Activated CD4-positive, alpha-beta T cell treated with anti-CD3 and anti-CD28 coated beads for 4 hours (primary cell): ENCODE results near the gene C5orf46.
"Not testable (repeated sequence)": the region's sequence is repeated elsewhere in the genome, so short reads cannot be mapped to it uniquely, and the experiment has no call there.

Experiments used
- DNase-seq, 2 donors: peaks; one replicate each; pipeline ENCODE4 v3.0.0-alpha.2; 2020

The C5orf46 gene

DNA sequence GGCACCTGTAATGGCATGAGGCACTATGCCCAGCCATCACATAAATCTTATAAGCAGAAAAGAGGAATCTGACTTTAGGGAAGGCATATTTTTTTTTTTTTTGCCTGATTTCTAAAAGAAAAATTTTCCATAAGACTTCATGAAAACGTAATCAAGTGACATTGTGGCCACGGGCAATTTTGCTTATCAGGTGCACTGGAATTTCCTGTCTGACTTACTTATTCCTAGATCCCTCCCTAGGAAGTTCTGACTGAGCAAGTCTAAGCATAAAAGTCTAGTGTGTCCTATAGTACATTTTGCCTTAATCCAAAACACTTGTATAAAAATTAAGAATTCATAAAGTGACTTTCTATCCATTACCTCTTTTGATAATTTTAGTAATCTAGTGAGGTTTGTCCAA lies 12.5 kb downstream of the C5orf46 start:
- DNase-seq: no peak

GRCh38 chr5:147892696-147893296 lies 13.5 kb downstream of the C5orf46 start:
- DNase-seq: no peak

- no peak for DNase-seq
Observed at GRCh38 chr5:147887930-147888329, 18.4 kb downstream of the C5orf46 start.

- no peak for DNase-seq
Observed at GRCh38 chr5:147887026-147887627, 19.2 kb downstream of the C5orf46 start.

- no peak for DNase-seq
Observed at GRCh38 chr5:147882586-147883313, 23.6 kb downstream of the C5orf46 start.

GRCh38 chr5:147880487-147880886 lies 25.9 kb downstream of the C5orf46 start:
- no peak for DNase-seq

GRCh38 chr5:147879784-147880183 lies 26.6 kb downstream of the C5orf46 start:
- DNase-seq: no peak

DNA sequence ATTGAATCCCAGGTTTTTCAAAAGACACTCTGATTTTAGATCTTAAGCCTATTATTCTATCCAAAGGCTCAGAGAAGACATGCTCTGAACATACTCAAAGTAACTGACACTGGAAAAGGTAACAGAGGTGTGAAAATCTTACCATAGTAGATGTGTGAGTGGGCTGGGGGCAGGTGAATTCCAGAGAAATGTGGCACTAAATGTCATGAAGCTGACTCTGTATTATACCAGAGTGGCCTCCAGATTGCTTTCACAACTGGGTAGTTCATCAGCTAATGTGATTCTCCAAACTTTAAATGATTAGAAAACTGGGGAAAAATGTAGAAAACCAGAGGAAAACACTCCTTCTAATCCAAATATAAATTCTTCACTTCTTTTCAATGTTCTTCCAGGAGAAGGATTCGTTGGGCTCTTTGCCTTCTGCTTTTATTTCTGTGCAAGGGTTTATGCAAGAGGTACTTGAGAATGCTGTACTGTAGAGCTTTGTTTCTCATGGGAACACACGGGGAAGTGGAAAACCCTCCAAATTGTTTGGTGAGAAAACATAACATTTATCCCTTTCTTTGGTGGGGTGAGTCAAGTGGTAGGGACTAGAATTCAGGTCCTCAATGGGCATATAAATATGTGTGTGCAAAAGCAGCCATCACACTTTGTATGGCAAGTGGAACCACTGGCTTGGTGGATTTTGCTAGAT lies 28.1 kb downstream of the C5orf46 start, which contains the start of gene SCGB3A2:
Gene SCGB3A2, plus strand, starts transcription at position 646 of the 694 bp plus-strand sequence. CDS start 93 bp downstream, outside the sequence.
- no peak for DNase-seq

- DNase-seq: no peak
Observed at GRCh38 chr5:147876626-147877025, 29.7 kb downstream of the C5orf46 start.

DNA sequence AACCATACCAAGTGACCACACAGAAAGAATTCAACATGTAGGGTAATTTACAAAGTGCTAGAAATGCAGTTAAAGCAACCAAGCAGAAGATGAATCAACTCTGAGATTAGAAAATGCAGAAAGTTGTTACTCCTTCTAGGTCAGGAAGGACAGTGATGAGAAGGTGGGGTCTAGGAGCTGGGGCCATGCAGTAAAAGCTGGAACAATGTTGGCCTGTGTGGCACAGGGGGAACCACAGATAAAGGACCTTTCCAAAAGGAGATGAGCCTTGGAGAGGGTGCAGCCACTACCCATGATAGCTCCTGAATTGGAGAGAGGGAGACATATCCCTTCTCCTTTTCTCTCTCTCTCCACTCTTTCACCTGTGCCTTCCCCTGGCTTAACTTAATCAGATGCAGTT lies 30.2 kb downstream of the C5orf46 start:
- no peak for DNase-seq

- no peak for DNase-seq
Observed at GRCh38 chr5:147874910-147875367, 31.4 kb downstream of the C5orf46 start.

- not testable (repeated sequence) for DNase-seq
Observed at GRCh38 chr5:147874118-147874875, 32.0 kb downstream of the C5orf46 start.

DNA sequence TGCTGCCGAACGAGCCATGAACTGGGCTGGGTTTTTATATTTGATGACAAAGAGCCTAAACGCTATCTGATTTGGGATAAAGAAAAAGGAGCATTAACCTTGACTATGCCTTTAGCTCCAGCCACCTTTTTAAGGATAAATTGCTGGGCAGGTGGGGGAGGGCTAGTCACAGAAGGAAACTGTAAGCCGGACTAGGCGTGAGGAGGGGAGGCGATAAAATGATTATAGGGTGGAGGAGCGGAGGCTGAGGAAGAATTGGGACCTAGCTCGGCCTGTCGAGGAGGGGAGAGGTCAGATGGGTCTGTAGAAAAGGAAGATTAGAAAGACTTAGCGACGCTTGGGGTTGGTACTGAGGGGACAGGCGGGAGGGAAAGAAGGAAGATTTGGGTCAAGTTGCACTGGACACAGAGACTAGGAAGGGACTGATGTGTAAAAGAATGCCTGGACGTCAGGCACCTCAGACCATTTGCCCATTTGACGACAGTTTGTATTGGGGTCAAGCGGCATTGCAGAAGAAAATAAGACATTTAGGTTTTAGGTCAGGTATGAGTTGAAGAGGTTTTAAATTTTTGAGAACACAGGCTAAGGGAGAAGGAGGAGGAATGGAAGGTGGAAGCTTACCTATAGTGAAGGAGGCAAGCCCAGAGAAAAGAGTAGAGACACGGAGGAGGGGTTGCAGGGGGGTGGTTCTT lies 33.4 kb downstream of the C5orf46 start:
- DNase-seq: not testable (repeated sequence)

GRCh38 chr5:147871980-147872549 lies 34.3 kb downstream of the C5orf46 start:
- DNase-seq: not testable (repeated sequence)

DNA sequence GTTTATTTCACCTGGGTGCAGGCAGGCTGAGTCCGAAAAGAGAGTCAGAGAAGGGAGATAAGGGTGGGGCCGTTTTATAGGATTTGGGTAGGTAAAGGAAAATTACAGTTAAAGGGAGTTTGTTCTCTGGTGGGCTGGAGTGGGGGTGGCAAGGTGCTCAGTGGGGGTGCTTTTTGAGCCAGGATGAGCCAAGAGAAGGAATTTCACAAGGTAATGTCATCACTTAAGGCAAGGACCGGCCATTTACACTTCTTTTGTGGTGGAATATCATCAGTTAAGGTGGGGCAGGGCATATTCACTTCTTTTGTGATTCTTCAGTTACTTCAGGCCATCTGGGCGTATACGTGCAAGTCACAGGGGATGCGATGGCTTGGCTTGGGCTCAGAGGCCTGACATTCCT lies 36.4 kb downstream of the C5orf46 start:
- not testable (repeated sequence) for DNase-seq

- no peak for DNase-seq
Observed at GRCh38 chr5:147869112-147869511, 37.2 kb downstream of the C5orf46 start.

- DNase-seq: no peak
Observed at GRCh38 chr5:147863454-147864158, 42.7 kb downstream of the C5orf46 start.

DNA sequence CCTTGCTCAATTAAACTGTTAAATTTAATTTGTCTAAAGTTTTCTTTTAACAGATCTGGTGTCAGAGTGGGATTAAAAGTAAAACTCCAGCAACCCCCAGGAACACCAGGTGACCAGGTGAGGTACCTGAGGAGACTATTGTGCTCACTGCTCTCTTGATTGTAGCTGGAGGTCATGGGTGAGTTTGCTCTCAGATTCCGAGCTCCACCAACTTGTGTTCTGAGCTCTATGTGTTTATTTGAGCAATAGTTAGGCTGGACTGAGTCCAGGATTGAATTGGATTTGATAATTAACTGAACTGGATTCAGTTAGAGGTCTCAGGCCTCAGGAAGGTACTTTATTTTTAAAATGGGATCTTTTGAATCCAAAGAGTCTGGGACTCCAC lies 45.7 kb downstream of the C5orf46 start:
- no peak for DNase-seq

- no peak for DNase-seq
Observed at GRCh38 chr5:147859962-147860640, 46.2 kb downstream of the C5orf46 start.

DNA sequence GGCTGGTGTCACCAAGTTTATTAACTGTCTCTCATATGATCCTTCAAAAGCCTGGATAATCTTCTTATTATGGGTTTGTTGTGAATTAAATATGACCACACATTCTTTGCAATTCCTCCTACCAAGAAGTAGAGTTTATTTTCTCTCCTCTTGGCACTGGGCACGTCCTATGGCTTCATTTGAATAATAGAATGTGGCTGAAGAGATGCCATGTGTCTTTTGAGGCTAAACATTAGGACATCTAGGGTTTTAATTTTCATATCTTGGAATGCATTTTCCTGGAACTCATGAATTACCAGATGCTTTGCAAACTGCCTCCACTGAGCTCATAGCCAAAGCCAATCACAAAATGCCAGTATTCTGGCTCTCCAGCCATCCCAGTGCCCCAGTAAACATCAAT lies 47.8 kb downstream of the C5orf46 start:
- no peak for DNase-seq
